Common myeloid progenitor, CD34-positive (primary cell): ENCODE data around the gene CCDC27.

Experiments used
- CTCF ChIA-PET: fragments of 350-600 bp; sonication (Branson Sonifier 250); formaldehyde crosslinking; loops from one replicate; lab custom pipeline; 2021; ENCODE audit warnings: antibody characterized with exemption; lab: Charles Lee
- POLR2A ChIA-PET: fragments of 350-600 bp; sonication (Branson Sonifier 250); formaldehyde crosslinking; loops from one replicate; lab custom pipeline; 2021; ENCODE audit warnings: antibody characterized with exemption; lab: Charles Lee
- DNase-seq, 3 donors: peaks; one replicate each; pipeline versions ENCODE4 v3.0.0 to v3.0.0-alpha.2; 2013
- H3K27ac ChIP-seq, 2 experiments: 1 replicate in 1 of 2; 2 replicates in 1 of 2; pipeline ENCODE4 v1.7.0; 2013; ENCODE audit warnings: inconsistent platforms in 2 of 2, low read length in 2 of 2, mild to moderate bottlenecking in 2 of 2, low read depth in 1 of 2, moderate library complexity in 1 of 2; ENCODE audit not compliant: severe bottlenecking in 2 of 2, insufficient read depth in 1 of 2, poor library complexity in 1 of 2
- H3K27me3 ChIP-seq, 5 experiments: replicated peaks in 2 of 5; 1 replicate in 3 of 5; 2 replicates in 2 of 5; pipeline versions ENCODE4 v1.6.1 to v1.7.0; 2013; ENCODE audit warnings: low read length in 4 of 5, mild to moderate bottlenecking in 2 of 5, moderate library complexity in 2 of 5, inconsistent platforms in 1 of 5; ENCODE audit not compliant: insufficient read depth in 5 of 5, control insufficient read depth in 4 of 5
- H3K36me3 ChIP-seq, 4 experiments: 1 replicate in 2 of 4; 2 replicates in 2 of 4; pipeline versions ENCODE4 v1.6.1 to v1.7.0; 2013; ENCODE audit warnings: low read length in 3 of 4, control low read depth in 1 of 4, mild to moderate bottlenecking in 1 of 4; ENCODE audit not compliant: control insufficient read depth in 4 of 4, insufficient read depth in 4 of 4
- H3K4me1 ChIP-seq, 4 experiments: 1 replicate in 3 of 4; 2 replicates in 1 of 4; pipeline versions ENCODE4 v1.6.1 to v1.7.1; 2013; ENCODE audit warnings: low read length in 3 of 4, mild to moderate bottlenecking in 3 of 4, control low read depth in 1 of 4, inconsistent platforms in 1 of 4, moderate library complexity in 1 of 4; ENCODE audit not compliant: control insufficient read depth in 4 of 4, insufficient read depth in 4 of 4; ENCODE audit errors: control extremely low read depth in 1 of 4
- H3K4me3 ChIP-seq, 7 experiments: 1 replicate in 4 of 7; 2 replicates in 3 of 7; pipeline versions ENCODE4 v1.5.1 to v1.7.0; 2013; ENCODE audit warnings: mild to moderate bottlenecking in 7 of 7, low read length in 6 of 7, moderate library complexity in 6 of 7, inconsistent platforms in 2 of 7, low read depth in 2 of 7, control low read depth in 1 of 7; ENCODE audit not compliant: insufficient read depth in 4 of 7, control insufficient read depth in 1 of 7; ENCODE audit errors: extremely low read depth in 1 of 7
- H3K9me3 ChIP-seq, 5 experiments: 1 replicate in 4 of 5; 2 replicates in 1 of 5; pipeline versions ENCODE4 v1.6.1 to v1.7.1; 2013; ENCODE audit warnings: low read length in 4 of 5, mild to moderate bottlenecking in 2 of 5, inconsistent platforms in 1 of 5, low read depth in 1 of 5, moderate library complexity in 1 of 5; ENCODE audit not compliant: control insufficient read depth in 4 of 5, insufficient read depth in 2 of 5; ENCODE audit errors: control extremely low read depth in 1 of 5
- WGBS: methylation state at CpG from one replicate; pipeline ENCODE4 v1.1.5; 2013; ENCODE audit not compliant: insufficient coverage; 5-methylcytosine and 5-hydroxymethylcytosine counted together

The CCDC27 gene

GRCh38 chr1:3786468-3787348 is 34.5 kb downstream of the CCDC27 start:
- CTCF ChIA-PET, result interaction anchor here (1.0 kb wide), 1 partner anchor 11 kb away, joined by 3 read pairs; no protein-coding TSS in a partner anchor
- no peak overlapping the region for H3K4me3 ChIP-seq
- H3K27me3 ChIP-seq, result no peaks in the 10 kb centered on the region
- H3K36me3 ChIP-seq, result peaks cover 0 to 87% (median 62%) of the 10 kb centered on the region in 4 experiments
- no peaks in the 10 kb centered on the region for H3K4me1 ChIP-seq
- no peaks in the 10 kb centered on the region for H3K9me3 ChIP-seq
- POLR2A ChIA-PET, result no interaction called here
- WGBS, result 99% methylated on average over 43 of the region's 45 CpGs
- no peak overlapping the region for H3K27ac ChIP-seq
- DNase-seq, result no peak

- ChIA-PET CTCF (interaction anchor here (1.0 kb wide), 1 partner anchor 12 kb away, joined by 3 read pairs; no protein-coding TSS in a partner anchor), POLR2A (no interaction called here)
- Histone ChIP-seq H3K27me3 (no peaks in the 10 kb centered on the region), H3K36me3 (peaks cover 0 to 87% (median 59%) of the 10 kb centered on the region in 4 experiments), H3K4me3 (no peak overlapping the region), H3K27ac (no peak overlapping the region), H3K4me1 (no peaks in the 10 kb centered on the region), H3K9me3 (no peaks in the 10 kb centered on the region)
- WGBS, result over 99% methylated on average over 8 of the region's 10 CpGs
- no peak for DNase-seq
Measured at GRCh38 chr1:3787349-3787715, 35.1 kb downstream of the CCDC27 start.

GRCh38 chr1:3787745-3788605 is 35.7 kb downstream of the CCDC27 start:
- H3K9me3 ChIP-seq, result no peaks in the 10 kb centered on the region
- H3K36me3 ChIP-seq, result peaks cover 0 to 85% (median 53%) of the 10 kb centered on the region in 4 experiments
- DNase-seq, result no peak
- H3K27me3 ChIP-seq, result no peaks in the 10 kb centered on the region
- no peaks in the 10 kb centered on the region for H3K4me1 ChIP-seq
- H3K4me3 ChIP-seq, result no peak overlapping the region
- CTCF ChIA-PET, result interaction anchor here (1.0 kb wide), 1 partner anchor 12 kb away, joined by 3 read pairs; no protein-coding TSS in a partner anchor
- POLR2A ChIA-PET, result no interaction called here
- WGBS, result 92% methylated on average over 23 of the region's 26 CpGs
- H3K27ac ChIP-seq, result no peak overlapping the region

GRCh38 chr1:3788756-3789420 is 36.6 kb downstream of the CCDC27 start:
- POLR2A ChIA-PET, result no interaction called here
- no peaks in the 10 kb centered on the region for H3K9me3 ChIP-seq
- H3K36me3 ChIP-seq, result peaks cover 0 to 78% (median 47%) of the 10 kb centered on the region in 4 experiments
- no peak overlapping the region for H3K27ac ChIP-seq
- no peaks in the 10 kb centered on the region for H3K27me3 ChIP-seq
- peaks cover 0 to 6% (median 5%) of the 10 kb centered on the region in 4 experiments for H3K4me1 ChIP-seq
- 96% methylated on average over 15 of the region's 16 CpGs for WGBS
- CTCF ChIA-PET, result no interaction called here
- no peak for DNase-seq
- no peak overlapping the region for H3K4me3 ChIP-seq

- CTCF ChIA-PET, result interaction anchor here (0.8 kb wide), 1 partner anchor 18 kb away, joined by 3 read pairs; no protein-coding TSS in a partner anchor
- POLR2A ChIA-PET, result no interaction called here
- H3K36me3 ChIP-seq, result peaks cover 0 to 71% (median 40%) of the 10 kb centered on the region in 4 experiments
Measured at GRCh38 chr1:3789421-3790300, 37.4 kb downstream of the CCDC27 start.

GRCh38 chr1:3790500-3790923 is 38.3 kb downstream of the CCDC27 start:
- Histone ChIP-seq H3K27ac (no peak overlapping the region), H3K4me1 (peaks cover 5 to 22% (median 19%) of the 10 kb centered on the region in 4 experiments), H3K27me3 (no peaks in the 10 kb centered on the region), H3K9me3 (no peaks in the 10 kb centered on the region), H3K36me3 (peaks cover 0 to 63% (median 34%) of the 10 kb centered on the region in 4 experiments), H3K4me3 (no peak overlapping the region)
- CTCF ChIA-PET, result interaction anchor here (0.8 kb wide), 1 partner anchor 19 kb away, joined by 3 read pairs; no protein-coding TSS in a partner anchor
- POLR2A ChIA-PET, result no interaction called here
- 94% methylated on average over 7 of the region's 12 CpGs for WGBS
- no peak for DNase-seq

More at GRCh38 chr1:3789421-3790300, 37.4 kb downstream of the CCDC27 start:
- no peak for DNase-seq
- H3K27me3 ChIP-seq, result no peaks in the 10 kb centered on the region
- H3K4me3 ChIP-seq, result no peak overlapping the region
- H3K9me3 ChIP-seq, result no peaks in the 10 kb centered on the region
- peaks cover 0 to 14% (median 12%) of the 10 kb centered on the region in 4 experiments for H3K4me1 ChIP-seq
- 92% methylated on average over 32 of the region's 34 CpGs for WGBS
- H3K27ac ChIP-seq, result no peak overlapping the region
